ENCODE data around the gene PDRG1. TPM values are rescaled to one million over a fixed set of nuclear protein-coding genes. Genes with fewer than 3 reads are reported as not detected.

PDRG1 gene
- total and polyA plus RNA-seq, 2 donors (not counting 3 experiments of a cell fraction or from before 2014, with no cell fraction given), result 14.6 to 17.0 TPM

- H2AFZ ChIP-seq (ENCODE audit: low read depth, low read length), result no peak overlapping the region
- FAIRE-seq (no peak), DNase-seq (ENCODE audit: low read depth, low spot score) (no peak)
- no peak overlapping the region for H3K4me2 ChIP-seq (ENCODE audit: insufficient read depth, low read length)
- H3K27me3 ChIP-seq (ENCODE audit: control insufficient read depth in 2 of 2, insufficient read depth in 2 of 2, low read length in 2 of 2), result peaks cover 0 to under 1% of the 10 kb centered on the region in 2 experiments
- no peak overlapping the region for H3K4me3 ChIP-seq (replicated peaks in 1 of 3; ENCODE audit: insufficient read depth in 1 of 3, low read depth in 1 of 3, low read length in 3 of 3)
- no peaks in the 10 kb centered on the region for H4K20me1 ChIP-seq (replicated peaks; ENCODE audit: control insufficient read depth, extremely low read depth, insufficient read depth, low read length)
- H3K79me2 ChIP-seq (ENCODE audit: control insufficient read depth, insufficient read depth, low read length), result no peaks in the 10 kb centered on the region
- no peak for TF ChIP-seq GATA2 (IDR thresholded peaks at IDR 0.05; ENCODE audit: insufficient read depth, insufficient read length, low read depth, low read length)
- no peak overlapping the region for H3K9ac ChIP-seq (replicated peaks; ENCODE audit: extremely low read depth, insufficient read depth, low read length)
- ChIA-PET POLR2A (no interaction called here), CTCF (interaction anchor here (1.2 kb wide), 1 partner anchor 10 kb away, joined by 5 read pairs; no protein-coding TSS in a partner anchor)
- H3K9me1 ChIP-seq (replicated peaks; ENCODE audit: control insufficient read depth, extremely low read depth, insufficient read depth, low read length), result no peaks in the 10 kb centered on the region
- H3K4me1 ChIP-seq (ENCODE audit: control insufficient read depth, extremely low read depth, insufficient read depth, low read length), result no peaks in the 10 kb centered on the region
- no peaks in the 10 kb centered on the region for H3K9me3 ChIP-seq (replicated peaks; ENCODE audit: control insufficient read depth, insufficient read depth, low read length)
- intact Hi-C loops (cut with micrococcal nuclease) (no loop called here), dilution Hi-C loops (cut with MboI; ENCODE audit: extremely low pct_ligation_motif_present, low sequenced_read_pairs) (no loop called here)
- H3K27ac ChIP-seq (ENCODE audit: insufficient read depth, low read depth, low read length), result no peak overlapping the region
- BruUV-seq (replicated peaks), result no TSS peak
- no peaks in the 10 kb centered on the region for H3K36me3 ChIP-seq (ENCODE audit: control insufficient read depth in 2 of 2, extremely low read depth in 1 of 2, insufficient read depth in 2 of 2, low read length in 2 of 2)
These were observed 38.3 kb downstream of the PDRG1 start for GRCh38 chr20:31913431-31914157.

GRCh38 chr20:31910071-31910803, 41.6 kb downstream of the PDRG1 start:
- no peaks in the 10 kb centered on the region for H4K20me1 ChIP-seq (replicated peaks; ENCODE audit: control insufficient read depth, extremely low read depth, insufficient read depth, low read length)
- TF ChIP-seq GATA2 (IDR thresholded peaks at IDR 0.05; ENCODE audit: insufficient read depth, insufficient read length, low read depth, low read length) (no peak), EZH2 (IDR thresholded peaks at IDR 0.05; ENCODE audit: borderline replicate concordance, low read depth, low read length, severe bottlenecking) (no peak), FOS (IDR thresholded peaks at IDR 0.05; ENCODE audit: borderline replicate concordance, insufficient read depth, low read length) (no peak), POLR2AphosphoS5 (IDR thresholded peaks at IDR 0.05; ENCODE audit: insufficient read depth, low read depth, low read length) (no peak), JUN (IDR thresholded peaks at IDR 0.05; ENCODE audit: borderline replicate concordance, insufficient read depth, insufficient read length, low read depth) (no peak), MAX (IDR thresholded peaks at IDR 0.05; ENCODE audit: insufficient read depth, insufficient read length) (no peak), CTCF (IDR thresholded peaks at IDR 0.05; ENCODE audit: extremely low read depth in 1 of 2, insufficient read depth in 1 of 2, low read depth in 1 of 2, low read length in 2 of 2) (no peak), POLR2A (IDR thresholded peaks at IDR 0.05; ENCODE audit: low read depth, low read length) (no peak), MYC (IDR thresholded peaks at IDR 0.05; ENCODE audit: low read depth, low read length) (no peak)
- H3K4me3 ChIP-seq (replicated peaks in 1 of 3; ENCODE audit: insufficient read depth in 1 of 3, low read depth in 1 of 3, low read length in 3 of 3), result no peak overlapping the region
- dilution Hi-C loops (cut with MboI; ENCODE audit: extremely low pct_ligation_motif_present, low sequenced_read_pairs), result no loop called here
- no peak overlapping the region for H3K27ac ChIP-seq (ENCODE audit: insufficient read depth, low read depth, low read length)
- ChIA-PET CTCF (interaction anchor here (0.6 kb wide), 1 partner anchor 9 kb away, joined by 3 read pairs; no protein-coding TSS in a partner anchor), POLR2A (no interaction called here)
- no peaks in the 10 kb centered on the region for H3K36me3 ChIP-seq (ENCODE audit: control insufficient read depth in 2 of 2, extremely low read depth in 1 of 2, insufficient read depth in 2 of 2, low read length in 2 of 2)
- no peak for DNase-seq (ENCODE audit: low read depth, low spot score)
- H3K4me2 ChIP-seq (ENCODE audit: insufficient read depth, low read length), result no peak overlapping the region
- H3K4me1 ChIP-seq (ENCODE audit: control insufficient read depth, extremely low read depth, insufficient read depth, low read length), result no peaks in the 10 kb centered on the region
- no peak overlapping the region for H3K9ac ChIP-seq (replicated peaks; ENCODE audit: extremely low read depth, insufficient read depth, low read length)
- no peak for FAIRE-seq
- no peak overlapping the region for H2AFZ ChIP-seq (ENCODE audit: low read depth, low read length)
- no peaks in the 10 kb centered on the region for H3K79me2 ChIP-seq (ENCODE audit: control insufficient read depth, insufficient read depth, low read length)
- BruUV-seq (replicated peaks), result no TSS peak
- intact Hi-C loops (cut with micrococcal nuclease), result no loop called here
- H3K27me3 ChIP-seq (ENCODE audit: control insufficient read depth in 2 of 2, insufficient read depth in 2 of 2, low read length in 2 of 2), result no peaks in the 10 kb centered on the region
- H3K9me1 ChIP-seq (replicated peaks; ENCODE audit: control insufficient read depth, extremely low read depth, insufficient read depth, low read length), result no peaks in the 10 kb centered on the region
- H3K9me3 ChIP-seq (replicated peaks; ENCODE audit: control insufficient read depth, insufficient read depth, low read length), result no peaks in the 10 kb centered on the region
